HepG2 (cell line): ENCODE measurements around the gene ZDHHC16. TPM values are rescaled to one million over a fixed set of nuclear protein-coding genes. Genes with fewer than 3 reads are reported as not detected.

Source experiments
- CREB1 ChIP-seq, 2 experiments: fragments of 450-650 bp in 1 of 2; IDR thresholded peaks; 2 replicates each; pipeline ENCODE4 v1.6.1; 2016 to 2017; ENCODE audit warnings: control low read depth in 1 of 2, mild to moderate bottlenecking in 1 of 2, missing compliant biosample characterization in 1 of 2, missing genetic modification characterization in 1 of 2
- ETV5 ChIP-seq: IDR thresholded peaks from 2 replicates; pipeline ENCODE4 v1.6.1; 2018; ENCODE audit warnings: missing biosample characterization, missing genetic modification reagents, inconsistent platforms, borderline replicate concordance
- HOXA7 ChIP-seq: sonication (generic); formaldehyde crosslinking; IDR thresholded peaks from 2 replicates; pipeline ENCODE4 v1.8.1; 2022; ENCODE audit warnings: mild to moderate bottlenecking, missing genetic modification reagents, moderate library complexity
- MATR3 ChIP-seq: sonication (generic); formaldehyde crosslinking; IDR thresholded peaks from 2 replicates; pipeline ENCODE4 v1.4.0; 2020; ENCODE audit warnings: missing genetic modification reagents
- MED8 ChIP-seq: sonication (generic); formaldehyde crosslinking; IDR thresholded peaks from 2 replicates; pipeline ENCODE4 v1.8.1; 2023; ENCODE audit warnings: mild to moderate bottlenecking, missing genetic modification reagents; ENCODE audit not compliant: insufficient replicate concordance
- MNT ChIP-seq: fragments of 450-650 bp; IDR thresholded peaks from 2 replicates; pipeline ENCODE4 v1.6.1; 2016
- NPAS2 ChIP-seq: sonication (generic); formaldehyde crosslinking; IDR thresholded peaks from 2 replicates; pipeline ENCODE4 v1.8.0; 2022; ENCODE audit warnings: mild to moderate bottlenecking, missing genetic modification reagents, borderline replicate concordance
- NR1H2 ChIP-seq: sonication (generic); formaldehyde crosslinking; IDR thresholded peaks from 2 replicates; pipeline ENCODE4 v1.8.1; 2022; ENCODE audit warnings: low read depth, missing genetic modification reagents, borderline replicate concordance
- PLSCR1 ChIP-seq: sonication (generic); formaldehyde crosslinking; IDR thresholded peaks from 2 replicates; pipeline ENCODE4 v1.5.0; 2020; ENCODE audit warnings: missing genetic modification reagents, mild to moderate bottlenecking, borderline replicate concordance
- SIX1 ChIP-seq: sonication (generic); formaldehyde crosslinking; IDR thresholded peaks from 2 replicates; pipeline ENCODE4 v1.4.0; 2020; ENCODE audit warnings: missing genetic modification reagents, borderline replicate concordance
- TFE3 ChIP-seq: IDR thresholded peaks from 2 replicates; pipeline ENCODE4 v1.6.1; 2016
- ZBTB42 ChIP-seq: sonication (generic); formaldehyde crosslinking; IDR thresholded peaks from 2 replicates; pipeline ENCODE4 v1.5.0; 2020; ENCODE audit warnings: mild to moderate bottlenecking, missing genetic modification reagents
- ZBTB46 ChIP-seq: sonication (generic); formaldehyde crosslinking; IDR thresholded peaks from 2 replicates; pipeline ENCODE4 v1.4.0; 2020; ENCODE audit warnings: mild to moderate bottlenecking, missing genetic modification reagents, borderline replicate concordance
- ZMAT5 ChIP-seq: sonication (generic); formaldehyde crosslinking; IDR thresholded peaks from 2 replicates; pipeline ENCODE4 v1.5.0; 2020; ENCODE audit warnings: mild to moderate bottlenecking, low read depth, missing genetic modification reagents, borderline replicate concordance
- ZNF292 ChIP-seq: sonication (generic); formaldehyde crosslinking; IDR thresholded peaks from 2 replicates; pipeline ENCODE4 v1.8.1; 2022; ENCODE audit warnings: mild to moderate bottlenecking, low read depth, missing genetic modification reagents, borderline replicate concordance
- ZNF382 ChIP-seq: sonication (generic); formaldehyde crosslinking; IDR thresholded peaks from 2 replicates; pipeline ENCODE4 v1.5.0; 2020; ENCODE audit warnings: missing genetic modification reagents, mild to moderate bottlenecking, borderline replicate concordance
- ZNF44 ChIP-seq: sonication (generic); formaldehyde crosslinking; IDR thresholded peaks from 2 replicates; pipeline ENCODE4 v1.5.1; 2020; ENCODE audit warnings: mild to moderate bottlenecking, missing genetic modification reagents
- ZNF547 ChIP-seq: sonication (generic); formaldehyde crosslinking; IDR thresholded peaks from 2 replicates; pipeline ENCODE4 v1.5.1; 2020; ENCODE audit warnings: mild to moderate bottlenecking, missing genetic modification reagents
- ZNF556 ChIP-seq: sonication (generic); formaldehyde crosslinking; IDR thresholded peaks from 2 replicates; pipeline ENCODE4 v1.4.0; 2020; ENCODE audit warnings: mild to moderate bottlenecking, missing genetic modification reagents, borderline replicate concordance
- ZNF660 ChIP-seq: sonication (generic); formaldehyde crosslinking; IDR thresholded peaks from 2 replicates; pipeline ENCODE4 v1.5.1; 2020; ENCODE audit warnings: mild to moderate bottlenecking, low read depth, missing genetic modification reagents, borderline replicate concordance
- ZNF768 ChIP-seq: sonication (generic); formaldehyde crosslinking; IDR thresholded peaks from 2 replicates; pipeline ENCODE4 v1.4.0; 2020; ENCODE audit warnings: missing genetic modification reagents
- ZNF883 ChIP-seq: sonication (generic); formaldehyde crosslinking; IDR thresholded peaks from 2 replicates; pipeline ENCODE4 v1.5.1; 2020; ENCODE audit warnings: mild to moderate bottlenecking, missing genetic modification reagents; ENCODE audit errors: not compliant biosample characterization
- polyA plus RNA-seq, 8 experiments: library from polyadenylated mRNA; depleted of rRNA in 3 of 8; stranded (reverse) in 7 of 8; unstranded in 1 of 8; fragments of >200 nt; fragmentation: Illumina TruSeq in 4 of 8; extraction: Trizol in 4 of 8; gene quantifications; 2 replicates each; pipeline versions ENCODE4 v1.2.1 to v1.2.3, GENCODE V29; 2011 to 2016; ENCODE audit warnings: low read depth in 4 of 8, missing spikeins in 1 of 8, mixed read lengths in 1 of 8; ENCODE audit not compliant: insufficient read depth in 1 of 8
- total RNA-seq, 5 experiments: library from RNA; depleted of rRNA; stranded (reverse); fragments of >200 nt; fragmentation: Illumina TruSeq; extraction: Trizol; gene quantifications; 2 replicates each; pipeline ENCODE4 v1.2.3, GENCODE V29; 2016; ENCODE audit warnings: low read depth in 1 of 5

Gene ZDHHC16
- total and polyA plus RNA-seq, 2 of the 13 experiments (the other 11 are each of a cell fraction or from before 2014, with no cell fraction given): 40.8 to 41.8 TPM

GRCh38 chr10:97425964-97426775, 19.8 kb upstream of the ZDHHC16 start, which contains the start of gene PGAM1 (continued):
- no peak for TF ChIP-seq ZNF556 (CRISPR knock-in tag)
- TF ChIP-seq ZNF547: peak; percentile 70; the same call in 1 of the 2 replicates
- TF ChIP-seq ETV5 (CRISPR knock-in tag): peak; percentile 54; the same call in 1 of the 2 replicates
- TF ChIP-seq ZBTB42 (CRISPR knock-in tag): no peak
- no peak for TF ChIP-seq NR1H2 (CRISPR knock-in tag)
- no peak for TF ChIP-seq PLSCR1 (CRISPR knock-in tag)
- no peak for TF ChIP-seq ZNF292 (CRISPR knock-in tag)
- peak; percentile 86 for TF ChIP-seq ZNF883 (CRISPR knock-in tag)
- no peak for TF ChIP-seq ZMAT5 (CRISPR knock-in tag)
- no peak for TF ChIP-seq ZNF660 (CRISPR knock-in tag)
- no peak for TF ChIP-seq MED8
- no peak for TF ChIP-seq ZBTB46
- TF ChIP-seq ZNF768 (CRISPR knock-in tag): peak; percentile 49; the same call in 1 of the 2 replicates
- no peak for TF ChIP-seq HOXA7
- no peak for TF ChIP-seq MATR3 (CRISPR knock-in tag)
- peak; percentile 42 for TF ChIP-seq MNT
- no peak for TF ChIP-seq TFE3
- TF ChIP-seq ZNF382 (CRISPR knock-in tag): no peak
- no peak for TF ChIP-seq SIX1 (CRISPR knock-in tag)
- TF ChIP-seq NPAS2 (CRISPR knock-in tag): no peak
- peak; percentile 66 for TF ChIP-seq ZNF44 (CRISPR knock-in tag)
- TF ChIP-seq CREB1 (IDR thresholded peaks at IDR 0.05): peak; percentile 60; the same call in 1 of the 2 replicates
- no peak for TF ChIP-seq CREB1 (CRISPR knock-in tag; IDR thresholded peaks at IDR 0.05)
